DMS79 (cell line): ENCODE results near the gene PRXL2A.
A peak's percentile ranks its signal among the peaks of the same experiment; 100 is the strongest.

Source experiments
- DNase-seq: peaks from one replicate; lab custom pipeline; 2025; lab: John Stamatoyannopoulos, UW

PRXL2A gene

DNA sequence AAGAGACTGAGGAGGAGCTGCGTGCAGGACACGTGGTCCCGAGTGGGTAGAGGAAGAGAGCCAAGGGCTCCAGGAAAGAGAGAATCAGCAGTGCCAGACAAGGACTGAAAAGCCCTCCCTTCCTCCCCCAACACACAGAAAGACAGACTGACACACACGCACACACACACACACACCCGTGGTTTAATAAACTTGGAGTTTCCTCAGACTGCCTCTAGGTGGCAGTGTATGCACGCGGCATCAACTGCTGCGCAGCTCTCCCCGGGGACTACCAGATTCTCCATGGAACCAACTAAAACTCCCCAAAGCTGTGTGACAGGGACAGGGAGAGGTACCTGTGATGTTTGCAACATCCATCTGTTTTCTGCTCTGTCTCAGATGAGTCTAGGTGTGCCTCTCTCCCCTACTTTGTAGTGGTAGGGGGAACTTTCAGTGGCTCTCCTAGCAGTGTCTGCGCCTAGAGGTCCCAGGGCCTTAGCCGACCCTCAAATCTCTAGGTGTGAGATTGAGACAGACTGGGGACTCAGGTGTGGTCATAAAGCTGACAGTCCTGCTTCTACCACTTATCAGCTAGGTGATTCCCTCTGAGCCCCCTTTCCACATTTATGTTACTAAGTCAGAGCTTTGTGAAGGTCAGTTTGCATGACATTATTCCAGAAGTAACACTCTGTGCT, 36.4 kb downstream of the PRXL2A start:
- no peak for DNase-seq

DNA sequence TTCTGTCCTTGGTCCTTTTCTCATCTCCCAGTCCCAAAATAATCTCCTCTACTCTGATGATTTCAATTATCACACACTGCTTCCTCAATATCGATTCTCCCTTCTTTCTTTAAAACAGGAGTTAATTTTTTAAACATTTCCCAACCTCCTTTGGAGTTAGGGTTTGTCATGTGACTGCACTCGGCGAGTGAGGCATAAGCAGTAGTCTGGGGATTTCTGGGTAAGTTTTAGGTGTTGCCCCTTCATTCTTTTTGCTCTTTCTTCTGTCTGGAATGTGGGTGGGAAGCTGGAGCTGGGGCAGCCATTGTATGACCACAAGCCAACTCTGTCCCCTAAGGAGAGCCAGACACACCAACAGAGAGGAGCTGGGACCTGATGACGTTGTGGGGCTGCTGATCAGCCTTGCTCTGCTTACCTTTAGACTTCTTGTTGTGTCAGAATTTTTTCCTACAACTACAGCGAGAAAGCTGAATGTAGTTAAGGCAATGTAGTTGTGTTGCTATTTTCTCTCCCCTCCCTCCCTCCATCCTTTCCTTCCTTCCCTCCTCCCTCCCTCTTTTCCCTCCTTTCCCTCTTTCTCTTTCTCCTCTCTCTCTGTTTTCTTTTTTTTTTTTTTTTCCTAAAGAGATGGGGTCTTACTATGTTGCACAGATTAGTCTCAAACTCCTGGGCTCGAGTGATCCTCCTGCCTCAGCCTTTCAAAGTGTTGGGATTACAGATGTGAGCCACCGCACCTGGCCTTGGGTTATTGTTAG, 39.3 kb downstream of the PRXL2A start:
- DNase-seq = no peak

DNA sequence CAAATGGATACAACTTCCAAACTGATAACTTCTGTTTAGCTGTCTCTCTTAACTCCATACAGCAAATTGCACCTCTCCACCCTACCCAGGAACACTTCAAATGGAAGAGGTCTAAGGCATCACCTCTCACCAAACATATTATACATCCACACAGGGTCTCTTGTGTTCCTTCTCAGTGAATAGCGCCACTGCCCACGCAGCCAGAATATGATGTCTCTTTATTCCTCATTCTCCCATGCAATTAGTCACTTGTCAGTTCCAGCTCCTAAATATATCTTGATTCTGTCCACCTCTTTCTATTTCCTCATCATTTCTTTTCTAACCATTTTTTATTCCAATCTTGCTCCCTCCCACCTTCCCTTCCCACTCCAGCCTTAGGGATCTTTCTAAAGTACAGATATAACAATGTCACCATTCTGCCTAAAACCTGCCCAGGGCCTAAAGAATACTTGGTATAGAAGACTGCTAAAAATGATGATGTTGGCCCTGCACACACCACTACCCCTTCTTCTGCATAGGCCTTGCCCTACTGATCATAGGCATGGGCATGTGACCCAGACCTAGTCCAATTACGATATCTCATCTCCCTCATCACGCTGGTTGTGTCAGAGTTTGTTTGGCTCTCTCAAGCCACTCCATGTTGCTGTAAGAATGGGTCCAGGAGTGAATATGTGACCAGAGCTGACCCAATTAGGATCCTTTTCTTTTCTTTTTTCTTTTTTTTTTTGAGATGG, 40.0 kb downstream of the PRXL2A start:
- no peak for DNase-seq

DNA sequence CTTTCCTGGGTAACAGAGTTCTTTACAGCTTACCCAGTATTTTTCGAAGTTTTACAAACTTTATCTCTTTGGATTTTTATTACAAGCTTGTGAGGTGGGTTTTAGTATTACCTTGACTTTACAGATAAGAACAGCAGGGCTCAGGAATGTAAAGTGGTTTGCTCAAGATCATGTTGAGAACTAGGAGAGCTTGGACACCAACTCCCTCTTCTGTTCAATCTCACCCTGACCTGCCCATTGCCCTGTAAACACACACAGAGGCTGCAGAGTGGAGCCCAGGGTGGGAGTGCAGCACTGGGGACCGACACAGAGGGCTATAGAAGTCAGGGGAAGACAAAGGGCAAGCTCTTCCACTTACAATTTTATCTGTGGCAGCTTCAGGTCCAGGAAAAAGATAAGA, 41.2 kb downstream of the PRXL2A start:
- DNase-seq = no peak

DNA sequence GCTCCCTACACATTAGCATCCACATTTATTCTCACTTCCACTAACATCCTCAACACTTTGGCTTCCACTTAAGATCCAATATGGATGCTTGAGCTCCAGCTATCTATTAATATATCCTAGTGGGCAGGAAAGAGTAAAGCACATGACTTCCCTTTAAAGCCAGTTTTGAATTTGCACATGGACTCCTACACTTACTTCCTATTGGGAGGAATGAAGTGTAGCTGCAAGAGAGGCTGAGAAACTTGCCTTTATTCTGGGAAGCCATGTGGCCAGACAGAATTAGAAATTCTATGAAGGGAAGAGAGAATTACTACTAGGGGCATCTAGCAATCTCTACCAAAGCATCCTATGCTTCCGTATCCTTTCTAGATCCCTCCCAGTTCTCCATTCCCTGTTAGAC, 42.8 kb downstream of the PRXL2A start:
- DNase-seq = no peak

DNA sequence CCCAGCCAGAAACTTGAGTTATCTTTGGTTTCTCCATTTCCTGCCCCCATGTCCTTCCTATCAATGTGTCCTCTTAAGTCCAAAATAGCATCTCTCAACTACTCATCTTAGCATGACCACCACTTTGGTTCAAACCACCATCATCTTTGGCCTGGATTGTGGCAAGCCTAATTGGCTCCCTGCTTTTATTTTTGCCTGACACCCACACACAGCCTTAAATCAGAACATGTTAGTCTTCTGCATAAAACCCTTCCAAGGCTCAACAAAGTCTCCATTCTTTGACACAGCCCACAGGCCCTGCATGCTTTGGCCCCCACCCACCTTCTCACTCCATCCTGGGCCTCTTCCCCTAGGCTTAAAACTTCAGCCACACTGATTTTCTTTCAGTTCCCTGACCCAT, 43.7 kb downstream of the PRXL2A start:
- no peak for DNase-seq

DNA sequence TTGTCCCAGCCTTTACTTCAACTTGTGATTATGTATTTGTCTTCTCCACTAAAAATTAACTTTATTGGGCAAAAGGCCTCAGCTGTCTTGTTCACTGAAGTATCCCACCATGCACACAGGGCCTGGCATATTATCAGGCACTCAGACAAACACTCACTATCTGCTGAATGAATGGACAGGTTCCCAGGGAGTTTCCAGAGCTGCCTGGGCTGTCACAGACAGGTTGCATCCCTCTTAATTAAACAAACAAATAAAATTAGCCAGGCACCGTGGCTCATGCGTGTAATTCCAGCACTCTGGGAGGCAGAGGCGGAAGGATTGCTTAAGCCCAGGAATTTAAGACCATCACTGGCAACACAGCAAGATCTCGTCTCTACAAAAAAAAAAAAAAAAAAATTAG, 44.3 kb downstream of the PRXL2A start:
- no peak for DNase-seq

DNA sequence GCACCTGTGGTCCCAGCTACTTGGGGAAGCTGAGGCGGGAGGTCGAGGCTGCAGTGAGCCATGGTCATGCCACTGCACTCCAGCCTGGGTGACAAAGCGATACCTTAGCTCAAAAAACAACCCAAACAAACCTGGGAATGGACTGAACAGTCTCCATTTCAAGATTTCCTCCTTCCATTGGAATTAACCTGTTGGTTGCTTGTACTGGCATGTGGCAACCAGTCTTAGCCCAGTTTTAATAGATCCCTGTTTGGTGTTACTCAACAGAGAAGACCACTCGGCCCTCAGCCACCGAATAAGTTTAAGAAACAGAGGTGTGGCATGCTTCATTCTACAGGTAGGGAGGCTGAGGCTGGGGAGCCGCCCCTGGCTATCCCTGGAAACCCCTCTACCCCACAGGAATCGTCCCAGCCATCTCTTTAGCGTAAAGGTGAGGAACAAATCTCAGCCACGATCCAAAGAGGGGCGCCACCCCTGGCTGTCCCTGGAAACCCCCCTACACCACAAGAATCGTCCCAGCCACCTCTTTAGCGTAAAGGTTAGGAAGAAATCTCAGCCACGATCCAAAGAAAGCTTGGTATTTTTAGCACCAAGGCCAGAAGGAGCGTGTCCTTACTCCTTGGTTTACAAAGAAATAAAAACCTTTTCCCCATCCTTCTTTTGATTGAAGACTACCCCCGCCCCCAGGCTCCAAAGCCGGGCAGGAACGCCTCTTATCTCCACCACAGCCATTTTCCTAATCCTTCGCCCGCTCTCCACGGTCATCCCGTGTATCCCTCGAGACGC, 44.9 kb downstream of the PRXL2A start:
- DNase-seq = no peak

DNA sequence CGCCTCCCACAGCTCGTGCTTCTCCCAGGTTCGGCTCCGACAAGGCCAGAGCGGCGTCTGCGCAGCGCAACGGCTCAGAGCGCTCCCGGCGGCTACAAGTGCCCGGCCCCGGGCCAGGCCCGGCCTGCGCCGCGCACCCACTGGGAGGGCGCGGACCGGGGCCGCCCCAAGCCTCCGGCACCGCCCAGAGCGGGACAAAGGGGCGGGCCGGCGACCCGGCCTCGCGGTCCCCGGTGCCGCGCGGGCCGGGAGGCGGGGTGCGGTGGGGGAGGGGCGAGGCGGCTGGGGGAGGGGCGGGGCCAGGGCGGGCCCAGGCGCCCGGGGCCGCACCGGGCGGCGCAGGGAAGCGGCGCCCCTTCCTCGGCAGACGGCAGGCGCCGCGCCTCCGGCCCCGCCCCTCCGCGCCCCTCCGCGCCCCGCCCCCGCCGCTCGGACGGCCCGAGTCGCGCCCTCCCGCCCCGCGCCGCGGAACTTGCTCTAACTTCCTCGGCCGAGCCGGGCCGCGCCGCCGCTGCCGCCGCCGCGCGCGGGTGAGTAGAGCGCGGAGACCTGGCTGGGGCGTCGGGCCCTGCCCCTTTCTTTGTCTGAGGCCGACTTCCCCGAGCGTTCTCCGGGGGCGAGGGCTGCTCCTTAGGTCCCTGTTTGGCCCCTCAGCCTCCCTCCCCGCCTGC, 45.6 kb downstream of the PRXL2A start, which contains the start of gene TSPAN14:
TSS of gene TSPAN14 (plus strand) at position 469 of the 671 bp plus-strand sequence. CDS start 34,924 bp downstream, outside the sequence.
- DNase-seq = peak; percentile 15

DNA sequence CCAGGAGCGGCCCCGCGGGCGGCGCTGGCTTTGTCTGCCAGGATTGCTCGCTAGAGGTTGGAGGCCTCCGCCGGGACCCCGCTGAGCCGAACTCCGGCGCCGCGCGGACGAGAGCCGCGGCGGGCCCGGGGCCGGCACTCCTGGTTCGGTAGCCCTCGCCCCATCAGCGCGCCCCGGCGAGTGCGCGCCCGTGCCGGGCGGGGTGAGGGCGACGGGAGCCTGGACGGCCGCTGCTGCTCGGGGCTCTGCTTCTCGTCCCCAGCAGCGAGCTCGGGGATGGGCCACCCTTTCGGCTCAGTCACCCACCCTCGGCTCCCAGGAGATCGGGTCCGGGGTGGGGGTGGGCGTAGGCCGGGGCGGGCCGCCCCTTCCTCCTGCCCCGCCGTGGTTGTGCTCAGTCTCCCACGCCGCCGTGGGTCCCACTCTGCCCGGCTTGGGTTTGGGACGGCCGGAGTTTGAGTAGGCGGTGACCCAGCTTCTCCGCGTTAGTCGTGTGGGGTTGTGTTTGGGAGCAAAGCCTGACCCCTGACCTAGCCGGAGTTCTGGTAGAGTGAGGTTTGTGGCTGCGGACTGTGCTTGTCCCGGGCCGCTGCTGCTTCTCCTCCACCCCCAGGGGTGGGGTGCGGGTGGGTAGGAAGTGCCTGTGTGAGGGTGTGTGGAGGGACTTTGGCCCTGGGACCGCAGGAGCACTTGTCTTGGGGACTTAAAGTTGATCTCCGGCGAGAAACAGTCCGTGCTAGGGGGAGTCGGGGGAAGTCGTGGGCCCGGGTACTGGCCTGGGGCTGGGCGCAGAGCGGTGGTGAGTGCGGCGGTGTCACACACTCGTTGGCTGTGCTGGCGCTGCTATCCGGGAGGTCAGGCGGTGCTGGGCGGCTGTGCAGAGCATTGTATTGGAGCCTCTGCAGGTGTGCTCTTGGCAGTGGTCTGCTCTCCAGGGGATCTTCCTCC, 46.4 kb downstream of the PRXL2A start:
- DNase-seq = no peak

DNA sequence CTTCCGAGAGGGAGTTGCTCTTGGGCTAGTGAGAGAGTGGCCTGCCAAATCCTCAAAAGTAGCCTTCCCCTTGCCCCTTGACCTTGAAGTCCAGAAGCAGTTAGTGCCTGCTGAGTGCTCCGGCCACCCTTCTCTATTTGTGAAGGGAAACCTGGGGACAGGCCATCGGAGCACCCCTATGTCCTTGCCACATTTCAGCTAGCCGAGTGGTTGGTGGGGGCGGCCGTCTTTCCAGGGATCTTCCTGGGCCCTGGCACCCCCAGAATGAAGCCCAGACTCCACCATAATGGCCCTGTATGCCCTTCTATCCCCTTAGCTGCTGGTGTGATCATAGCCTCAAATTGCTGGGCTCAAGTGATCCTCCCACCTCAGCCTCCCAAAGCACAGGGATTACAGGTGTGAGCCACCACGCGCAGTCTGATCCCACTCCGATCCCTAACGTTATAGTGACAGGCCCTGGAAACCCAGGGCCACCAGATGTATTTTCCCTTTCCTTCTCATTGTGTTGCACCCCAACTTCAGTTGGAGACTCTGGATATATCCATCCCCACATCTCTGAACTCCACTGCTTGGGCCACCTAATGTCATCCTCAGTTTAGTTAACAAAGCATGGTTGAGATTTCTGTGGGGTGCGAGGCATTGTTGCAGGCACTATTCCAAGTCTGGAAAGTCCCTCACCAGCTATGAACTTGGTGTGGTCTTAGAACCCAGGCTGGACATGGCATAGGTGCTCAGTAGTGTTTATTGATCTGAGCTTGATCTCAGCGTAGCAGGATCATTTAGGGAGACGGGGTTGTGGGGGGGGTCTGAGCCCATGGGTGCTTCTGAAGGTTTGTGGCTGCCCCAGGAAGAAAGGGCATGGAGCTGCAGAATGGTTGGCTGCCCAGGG, 47.4 kb downstream of the PRXL2A start:
- DNase-seq = no peak

DNA sequence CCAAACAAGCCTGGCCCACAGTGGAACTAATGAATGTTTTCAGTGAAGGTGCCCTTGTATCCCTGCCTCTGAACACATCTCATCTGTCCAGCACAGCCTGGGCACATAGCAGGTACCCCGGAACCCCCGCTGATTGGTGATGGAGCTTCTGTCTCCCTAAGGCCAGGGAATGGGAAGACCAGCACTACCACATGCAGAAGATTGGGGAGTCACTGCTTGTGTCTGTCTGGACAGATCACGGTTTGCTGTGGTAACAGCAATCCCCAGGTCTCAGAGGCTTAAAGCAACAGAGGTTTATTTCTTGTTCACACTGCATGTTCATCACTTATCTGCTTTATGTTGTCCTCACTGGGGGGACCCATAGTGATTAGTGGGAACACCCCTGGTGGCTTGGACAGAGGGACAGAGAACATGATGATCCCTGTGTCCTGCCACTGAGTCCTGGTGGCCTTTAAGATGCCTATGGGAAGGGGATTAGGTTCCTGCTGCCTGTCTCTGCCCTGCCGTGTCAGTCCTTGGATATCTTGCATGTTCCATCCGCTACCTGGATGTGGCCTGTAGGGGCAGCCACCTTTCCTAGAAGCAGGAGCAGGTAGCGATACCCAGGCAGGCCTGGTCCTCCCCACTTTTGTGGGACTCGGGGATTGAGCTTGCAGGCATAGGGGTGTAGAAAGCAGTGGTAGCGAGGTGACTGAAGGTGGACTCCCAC, 49.4 kb downstream of the PRXL2A start:
- DNase-seq = no peak

DNA sequence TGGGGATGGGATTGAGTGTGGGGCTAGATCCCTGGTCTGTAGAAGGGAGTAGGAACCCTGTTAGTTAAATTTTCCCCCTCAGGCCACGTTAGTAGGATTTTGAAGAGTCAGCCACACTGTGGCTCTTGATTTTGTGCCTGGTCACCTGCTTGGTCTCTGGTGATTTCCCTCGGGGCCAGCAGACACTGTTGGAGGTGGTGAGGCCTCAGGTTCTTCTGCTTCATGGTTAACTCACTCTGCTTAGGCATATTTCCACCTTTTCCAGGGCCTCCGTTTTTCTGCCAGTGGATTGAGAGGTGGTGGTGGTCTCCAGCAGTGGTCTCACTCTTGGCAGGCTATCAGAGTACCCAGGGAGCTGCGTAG, 49.9 kb downstream of the PRXL2A start:
- DNase-seq = no peak

DNA sequence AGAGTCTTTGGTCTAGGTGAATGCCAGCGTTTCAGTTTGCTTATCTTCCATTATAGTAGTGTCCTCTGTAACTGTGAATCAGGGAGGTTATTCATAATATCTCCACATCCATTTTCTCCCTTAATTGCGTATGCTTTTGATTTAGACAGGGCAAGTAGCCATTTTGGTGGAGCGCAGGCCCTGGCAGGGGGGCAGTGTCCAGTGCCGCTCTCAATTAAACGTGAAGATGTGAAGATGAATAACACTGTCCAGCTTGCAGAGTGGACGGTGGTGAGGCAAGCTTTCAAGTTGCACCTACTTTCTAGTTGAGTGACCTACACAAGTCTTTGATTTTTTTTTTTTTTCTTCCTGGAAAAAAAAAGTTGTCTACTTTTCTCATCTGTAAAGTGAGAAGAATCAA, 50.3 kb downstream of the PRXL2A start:
- DNase-seq = no peak

DNA sequence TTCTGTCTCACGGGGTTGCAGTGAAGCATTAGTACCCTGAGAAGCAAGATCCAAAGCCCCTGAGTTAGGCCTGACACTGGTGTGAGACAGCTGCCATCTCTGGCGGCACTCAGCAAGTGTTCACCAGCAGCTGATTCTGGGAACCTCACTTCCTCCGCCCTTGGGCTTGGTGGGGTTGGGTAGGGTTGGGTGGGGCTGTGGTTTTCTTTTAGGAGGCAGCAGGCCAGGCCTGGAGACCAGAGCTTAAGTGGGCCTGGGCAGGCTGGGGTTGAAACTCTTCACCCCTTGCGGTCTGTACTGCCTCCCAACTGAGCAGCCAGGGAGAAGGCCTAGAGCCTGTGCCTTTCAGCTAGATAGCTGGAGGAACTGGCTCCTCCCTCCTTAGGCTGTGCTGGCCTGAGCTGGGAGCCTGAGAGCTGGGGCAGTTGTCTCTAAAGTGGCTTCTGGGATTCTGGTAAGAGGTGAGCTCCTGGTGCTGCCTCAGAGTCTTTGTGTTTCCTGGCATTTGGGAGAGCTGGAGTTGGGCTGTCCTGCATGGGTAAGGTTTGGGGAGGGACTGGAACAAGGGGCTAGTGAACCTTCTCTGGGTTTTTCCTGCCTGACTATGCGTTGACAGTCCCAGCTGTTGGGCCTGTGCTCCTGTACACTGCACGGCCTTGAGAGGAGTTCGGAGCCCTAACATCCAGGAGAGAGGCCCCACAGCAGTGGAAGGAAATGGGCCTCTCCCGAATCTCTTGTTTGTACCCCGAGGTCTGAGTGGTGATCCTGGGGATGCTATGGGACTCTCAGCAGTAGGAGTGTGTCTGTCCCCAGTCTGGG, 50.9 kb downstream of the PRXL2A start:
- DNase-seq = peak; percentile 45

DNA sequence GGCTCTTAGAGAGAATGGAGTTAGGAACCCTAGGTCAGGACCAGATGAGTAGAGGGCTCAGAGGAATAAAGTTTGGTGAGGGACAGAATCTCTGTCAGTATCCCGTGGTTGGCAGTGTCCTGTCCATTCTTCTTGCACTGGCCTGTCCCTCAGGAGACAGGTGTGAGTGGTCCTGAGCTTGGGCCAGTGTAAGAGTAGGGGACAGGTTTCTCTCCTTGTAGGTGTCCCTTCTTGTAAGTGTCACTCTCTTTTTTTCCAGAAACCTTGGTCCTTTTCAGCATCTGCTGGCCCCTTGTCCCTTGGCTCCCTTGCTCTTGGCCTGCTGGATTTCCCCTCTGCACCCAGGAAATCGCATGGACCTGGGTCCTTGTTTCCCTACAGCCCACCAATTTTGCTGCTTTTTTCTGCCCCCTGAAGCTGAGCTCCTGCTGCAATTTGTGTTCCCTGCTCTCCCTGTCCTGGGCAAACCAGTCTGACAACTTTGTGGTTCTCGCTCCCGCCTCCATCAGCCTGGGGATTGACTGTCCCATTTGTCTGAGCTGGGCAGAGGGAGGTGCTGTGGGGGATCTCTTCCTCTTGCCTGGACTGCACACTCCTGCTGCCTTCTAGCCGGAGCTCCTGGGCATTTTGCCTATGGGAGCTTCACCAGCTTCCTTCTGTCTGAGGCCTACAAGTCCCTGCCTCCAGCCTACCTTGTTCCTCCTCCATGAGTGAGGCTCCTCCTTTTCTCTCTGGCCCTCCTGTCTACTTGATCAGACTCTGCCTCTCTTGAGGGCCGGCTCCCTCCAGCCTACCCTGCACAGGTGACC, 52.3 kb downstream of the PRXL2A start:
- DNase-seq = peak; percentile 86
